Mesothelial cell of epicardium (in vitro differentiated cells): ENCODE measurements around the gene SEMA6A. TPM values are rescaled to one million over a fixed set of nuclear protein-coding genes. Genes with fewer than 3 reads are reported as not detected.
A peak's percentile ranks its signal among the peaks of the same experiment; 100 is the strongest.

Experiments
- DNase-seq, 2 experiments: peaks; one replicate each; pipeline ENCODE4 v3.0.0; 2021; ENCODE audit warnings: low spot score in 2 of 2; ENCODE audit not compliant: unreplicated experiment in 2 of 2
- H3K27ac Mint-ChIP-seq: 2 replicates; pipeline ENCODE4 v1.8.0; 2021; ENCODE audit warnings: mixed read lengths
- H3K27me3 Mint-ChIP-seq: 2 replicates; pipeline ENCODE4 v1.8.0; 2021; ENCODE audit warnings: low read depth, mixed read lengths
- H3K36me3 Mint-ChIP-seq: 2 replicates; pipeline ENCODE4 v1.8.0; 2021; ENCODE audit warnings: mixed read lengths
- H3K4me1 Mint-ChIP-seq: 2 replicates; pipeline ENCODE4 v1.8.0; 2021; ENCODE audit warnings: mixed read lengths
- H3K4me3 Mint-ChIP-seq: 2 replicates; pipeline ENCODE4 v1.8.0; 2021; ENCODE audit warnings: mild to moderate bottlenecking, moderate library complexity, mixed read lengths
- H3K9me3 Mint-ChIP-seq: 2 replicates; pipeline ENCODE4 v1.8.0; 2021; ENCODE audit warnings: mixed read lengths
- total RNA-seq: library from RNA; stranded (reverse); gene quantifications from 3 replicates; pipeline ENCODE4 v1.2.1, GENCODE V29; 2021
- TF ChIP-seq, protein P1 (sequence below): fragments of 200-600 bp; sonication (generic); IDR thresholded peaks from one replicate; pipeline ENCODE4 v1.5.0; 2021; ENCODE audit warnings: antibody characterized with exemption; ENCODE audit not compliant: unreplicated experiment

Gene SEMA6A
- total RNA-seq, 1 donor from 2014 or later = 129 TPM

DNA sequence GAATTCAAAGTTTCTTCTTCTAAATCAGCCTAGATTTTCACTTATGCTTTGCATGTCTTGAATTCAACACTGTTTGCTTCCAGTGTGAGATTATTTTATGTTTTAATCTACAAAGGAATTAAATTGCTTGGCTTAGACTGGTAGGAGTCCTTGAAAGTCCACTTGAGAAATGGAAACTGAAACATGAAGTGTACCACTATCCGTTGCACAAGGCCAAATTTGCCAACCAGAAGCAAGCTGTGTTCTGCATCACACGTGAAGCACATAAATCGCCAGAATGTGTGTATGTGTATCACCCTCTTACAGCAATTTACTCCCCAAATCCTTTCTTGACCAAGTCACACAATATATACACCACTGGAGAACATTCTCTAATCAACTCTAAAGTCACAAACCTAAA is 10.3 kb downstream of the SEMA6A start:
- Mint-ChIP-seq H3K4me3 (no peak overlapping the region), H3K4me1 (peaks cover 59% of the 10 kb centered on the region)
- TF ChIP-seq, protein P1, sequence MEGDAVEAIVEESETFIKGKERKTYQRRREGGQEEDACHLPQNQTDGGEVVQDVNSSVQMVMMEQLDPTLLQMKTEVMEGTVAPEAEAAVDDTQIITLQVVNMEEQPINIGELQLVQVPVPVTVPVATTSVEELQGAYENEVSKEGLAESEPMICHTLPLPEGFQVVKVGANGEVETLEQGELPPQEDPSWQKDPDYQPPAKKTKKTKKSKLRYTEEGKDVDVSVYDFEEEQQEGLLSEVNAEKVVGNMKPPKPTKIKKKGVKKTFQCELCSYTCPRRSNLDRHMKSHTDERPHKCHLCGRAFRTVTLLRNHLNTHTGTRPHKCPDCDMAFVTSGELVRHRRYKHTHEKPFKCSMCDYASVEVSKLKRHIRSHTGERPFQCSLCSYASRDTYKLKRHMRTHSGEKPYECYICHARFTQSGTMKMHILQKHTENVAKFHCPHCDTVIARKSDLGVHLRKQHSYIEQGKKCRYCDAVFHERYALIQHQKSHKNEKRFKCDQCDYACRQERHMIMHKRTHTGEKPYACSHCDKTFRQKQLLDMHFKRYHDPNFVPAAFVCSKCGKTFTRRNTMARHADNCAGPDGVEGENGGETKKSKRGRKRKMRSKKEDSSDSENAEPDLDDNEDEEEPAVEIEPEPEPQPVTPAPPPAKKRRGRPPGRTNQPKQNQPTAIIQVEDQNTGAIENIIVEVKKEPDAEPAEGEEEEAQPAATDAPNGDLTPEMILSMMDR = no peak

DNA sequence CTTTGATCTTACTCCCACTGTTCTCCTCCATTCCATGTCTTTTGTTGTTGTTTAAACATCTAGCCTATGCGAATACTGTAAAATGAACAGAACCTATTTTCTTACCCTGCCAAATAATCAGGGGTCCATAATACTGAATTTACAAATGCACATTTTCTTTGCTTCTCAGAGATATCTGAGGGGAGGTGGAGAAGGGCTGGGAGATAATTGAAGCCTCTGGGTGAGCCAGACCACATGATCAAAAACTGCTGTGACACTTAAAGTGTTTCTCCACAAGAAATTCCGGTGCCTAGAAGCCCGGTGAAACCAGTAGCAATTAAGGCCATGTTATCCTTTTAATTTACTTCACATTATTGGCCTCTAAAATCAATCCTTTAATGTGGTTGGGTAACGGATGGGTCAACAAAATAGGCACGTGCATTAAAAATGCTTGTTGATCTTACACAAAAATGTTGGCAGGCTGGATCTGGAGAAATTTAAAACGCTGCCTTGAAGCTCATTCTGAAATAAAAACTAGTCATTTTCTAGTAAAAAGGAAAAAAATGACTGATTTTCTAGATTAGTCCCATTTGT is 10.8 kb downstream of the SEMA6A start:
- Mint-ChIP-seq H3K27ac (peak overlapping the region; percentile 65), H3K36me3 (no peaks in the 10 kb centered on the region), H3K4me1 (peaks cover 54% of the 10 kb centered on the region), H3K9me3 (no peaks in the 10 kb centered on the region), H3K27me3 (no peaks in the 10 kb centered on the region), H3K4me3 (no peak overlapping the region)
- TF ChIP-seq, protein P1 = no peak
- DNase-seq = no peak

More for the DNA sequence above, 10.3 kb downstream of the SEMA6A start:
- Mint-ChIP-seq H3K36me3 (no peaks in the 10 kb centered on the region), H3K9me3 (no peaks in the 10 kb centered on the region), H3K27ac (peak overlapping the region; percentile 65), H3K27me3 (no peaks in the 10 kb centered on the region)
- DNase-seq = no peak

DNA sequence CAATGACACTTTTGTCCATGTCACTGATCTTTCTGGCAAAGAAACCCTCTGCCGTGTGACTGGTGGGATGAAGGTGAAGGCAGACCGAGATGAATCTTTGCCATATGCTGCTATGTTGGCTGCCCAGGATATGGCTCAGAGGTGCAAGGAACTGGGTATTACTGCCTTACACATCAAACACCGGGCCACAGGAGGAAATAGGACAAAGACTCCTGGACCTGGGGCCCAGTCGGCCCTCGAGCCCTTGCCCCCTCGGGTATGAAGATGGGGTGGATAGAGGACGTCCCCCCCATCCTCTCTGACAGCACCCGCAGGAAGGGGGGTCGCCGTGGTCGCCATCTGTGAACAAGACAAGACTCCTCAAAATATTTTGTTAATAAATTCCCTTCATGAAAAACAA is 12.0 kb downstream of the SEMA6A start:
- TF ChIP-seq, protein P1 = no peak
- H3K27me3 Mint-ChIP-seq = no peaks in the 10 kb centered on the region
- no peaks in the 10 kb centered on the region for H3K36me3 Mint-ChIP-seq
- H3K4me3 Mint-ChIP-seq = no peak overlapping the region
- no peak for DNase-seq
- H3K9me3 Mint-ChIP-seq = no peaks in the 10 kb centered on the region
- H3K27ac Mint-ChIP-seq = no peak overlapping the region
- peaks cover 50% of the 10 kb centered on the region for H3K4me1 Mint-ChIP-seq

DNA sequence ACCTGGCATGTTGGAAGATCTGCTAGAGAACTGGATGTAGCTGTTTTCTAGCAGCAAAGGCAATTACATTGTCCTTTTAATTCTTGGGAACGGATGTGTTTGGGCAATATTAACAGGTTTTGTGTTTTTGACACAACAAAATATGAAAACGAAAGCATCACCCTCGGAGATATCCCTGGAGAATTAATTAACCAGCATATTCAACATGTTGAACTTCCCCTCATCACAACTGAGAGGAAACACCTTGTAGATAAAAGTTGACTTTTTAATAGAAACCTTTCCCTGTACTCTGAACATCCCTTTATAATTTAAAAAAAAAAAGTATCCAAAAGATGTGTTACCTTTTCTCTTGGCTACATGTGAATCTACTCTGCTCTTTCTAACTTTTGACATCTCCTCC is 13.0 kb downstream of the SEMA6A start:
- TF ChIP-seq, protein P1 = no peak
- Mint-ChIP-seq H3K27ac (no peak overlapping the region), H3K27me3 (no peaks in the 10 kb centered on the region), H3K36me3 (no peaks in the 10 kb centered on the region), H3K9me3 (no peaks in the 10 kb centered on the region), H3K4me3 (no peak overlapping the region), H3K4me1 (peaks cover 49% of the 10 kb centered on the region)
- no peak for DNase-seq

DNA sequence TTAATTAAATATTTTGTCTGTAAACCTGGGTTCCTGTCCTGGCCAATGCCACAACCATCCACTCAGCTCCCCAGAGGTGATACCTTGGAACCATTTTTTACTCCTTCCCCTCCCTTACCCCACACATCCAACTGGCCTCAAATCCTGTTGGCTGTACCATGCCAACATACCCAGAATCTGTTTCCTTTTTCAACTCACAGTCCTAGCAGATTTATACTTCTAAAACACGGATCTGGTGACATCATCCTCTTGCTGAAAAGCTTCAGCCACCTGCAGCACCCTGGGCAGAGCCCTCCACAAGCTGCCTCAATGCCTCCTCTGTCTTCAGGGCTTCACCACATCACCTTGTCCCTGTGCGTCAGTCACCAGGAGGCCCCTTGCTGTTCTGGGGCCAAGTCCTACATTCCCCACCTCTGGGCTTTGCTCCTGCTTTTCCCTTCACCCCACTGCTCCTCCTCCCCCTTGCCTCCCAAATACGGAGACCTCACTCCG is 14.9 kb downstream of the SEMA6A start:
- Mint-ChIP-seq H3K27ac (peak overlapping the region; percentile 24), H3K9me3 (no peaks in the 10 kb centered on the region), H3K4me3 (no peak overlapping the region), H3K27me3 (no peaks in the 10 kb centered on the region), H3K4me1 (peaks cover 41% of the 10 kb centered on the region), H3K36me3 (no peaks in the 10 kb centered on the region)
- TF ChIP-seq, protein P1 = no peak
- no peak for DNase-seq
